ENCODE data around the gene IDI1.

Gene IDI1

GRCh38 chr10:990808-991207, 58.1 kb downstream of the IDI1 start:
- peak overlapping the region; percentile 42 for H3K4me3 ChIP-seq (ENCODE audit: low read length)
- H3K36me3 ChIP-seq (ENCODE audit: control insufficient read depth, insufficient read depth, low read length, severe bottlenecking), result peaks cover 28% of the 10 kb centered on the region
- H3K9ac ChIP-seq (ENCODE audit: low read length), result no peak overlapping the region
- no peak for DNase-seq (ENCODE audit: low read depth)
- no peaks in the 10 kb centered on the region for H3K27me3 ChIP-seq (replicated peaks; ENCODE audit: control insufficient read depth, insufficient read depth, low read length)
- peaks cover 49% of the 10 kb centered on the region for H3K4me1 ChIP-seq (ENCODE audit: control insufficient read depth, insufficient read depth, low read length)
- H3K9me3 ChIP-seq (ENCODE audit: control insufficient read depth, low read length), result no peaks in the 10 kb centered on the region

All from adipocyte (in vitro differentiated cells).